Neural crest cell (in vitro differentiated cells): ENCODE data around the gene DHX40. TPM values are rescaled to one million over a fixed set of nuclear protein-coding genes. Genes with fewer than 3 reads are reported as not detected.

Experiments used
- DNase-seq: peaks from one replicate; pipeline ENCODE4 v3.0.0; 2021; ENCODE audit warnings: low read depth, mixed read lengths, low spot score
- H3K27ac Mint-ChIP-seq: one replicate; pipeline ENCODE4 v1.8.0; 2021; ENCODE audit warnings: mild to moderate bottlenecking, mixed read lengths; ENCODE audit not compliant: unreplicated experiment
- H3K27me3 Mint-ChIP-seq: 2 replicates; pipeline ENCODE4 v1.8.0; 2021; ENCODE audit warnings: low read depth, mild to moderate bottlenecking, mixed read lengths
- H3K36me3 Mint-ChIP-seq: 2 replicates; pipeline ENCODE4 v1.8.0; 2021; ENCODE audit warnings: low read depth, mild to moderate bottlenecking, mixed read lengths
- H3K4me1 Mint-ChIP-seq: 2 replicates; pipeline ENCODE4 v1.8.0; 2021; ENCODE audit warnings: mixed read lengths
- H3K4me3 Mint-ChIP-seq: one replicate; pipeline ENCODE4 v1.8.0; 2021; ENCODE audit warnings: mild to moderate bottlenecking, mixed read lengths
- H3K9me3 Mint-ChIP-seq: 2 replicates; pipeline ENCODE4 v1.8.0; 2021; ENCODE audit warnings: mixed read lengths
- CTCF ChIP-seq: fragments of 200-600 bp; sonication (generic); conservative IDR thresholded peaks from 2 replicates; pipeline ENCODE4 v1.5.0; 2021; ENCODE audit warnings: antibody characterized with exemption, mild to moderate bottlenecking
- total RNA-seq: library from RNA; stranded (reverse); gene quantifications from 2 replicates; pipeline ENCODE4 v1.2.1, GENCODE V29; 2021

DHX40 gene
- total RNA-seq, 1 donor from 2014 or later, result 54.0 TPM

- Mint-ChIP-seq H3K36me3 (no peaks in the 10 kb centered on the region), H3K4me3 (no peak overlapping the region), H3K4me1 (peaks cover 17% of the 10 kb centered on the region), H3K9me3 (no peaks in the 10 kb centered on the region), H3K27me3 (no peaks in the 10 kb centered on the region), H3K27ac (peak overlapping the region; percentile 38)
- DNase-seq, result no peak
- TF ChIP-seq CTCF, result no peak
These were observed 73.1 kb downstream of the DHX40 start for GRCh38 chr17:59638553-59638952.

- Mint-ChIP-seq H3K9me3 (no peaks in the 10 kb centered on the region), H3K4me3 (no peak overlapping the region), H3K27me3 (no peaks in the 10 kb centered on the region), H3K36me3 (no peaks in the 10 kb centered on the region), H3K4me1 (peaks cover 11% of the 10 kb centered on the region), H3K27ac (no peak overlapping the region)
- no peak for DNase-seq
- TF ChIP-seq CTCF, result no peak
These were observed 76.5 kb downstream of the DHX40 start for GRCh38 chr17:59641799-59642484.

- Mint-ChIP-seq H3K9me3 (no peaks in the 10 kb centered on the region), H3K4me1 (peaks cover 11% of the 10 kb centered on the region), H3K4me3 (no peak overlapping the region), H3K27me3 (no peaks in the 10 kb centered on the region), H3K27ac (no peak overlapping the region), H3K36me3 (no peaks in the 10 kb centered on the region)
- no peak for TF ChIP-seq CTCF
- DNase-seq, result no peak
These were observed 77.2 kb downstream of the DHX40 start for GRCh38 chr17:59642565-59642964.

DNA sequence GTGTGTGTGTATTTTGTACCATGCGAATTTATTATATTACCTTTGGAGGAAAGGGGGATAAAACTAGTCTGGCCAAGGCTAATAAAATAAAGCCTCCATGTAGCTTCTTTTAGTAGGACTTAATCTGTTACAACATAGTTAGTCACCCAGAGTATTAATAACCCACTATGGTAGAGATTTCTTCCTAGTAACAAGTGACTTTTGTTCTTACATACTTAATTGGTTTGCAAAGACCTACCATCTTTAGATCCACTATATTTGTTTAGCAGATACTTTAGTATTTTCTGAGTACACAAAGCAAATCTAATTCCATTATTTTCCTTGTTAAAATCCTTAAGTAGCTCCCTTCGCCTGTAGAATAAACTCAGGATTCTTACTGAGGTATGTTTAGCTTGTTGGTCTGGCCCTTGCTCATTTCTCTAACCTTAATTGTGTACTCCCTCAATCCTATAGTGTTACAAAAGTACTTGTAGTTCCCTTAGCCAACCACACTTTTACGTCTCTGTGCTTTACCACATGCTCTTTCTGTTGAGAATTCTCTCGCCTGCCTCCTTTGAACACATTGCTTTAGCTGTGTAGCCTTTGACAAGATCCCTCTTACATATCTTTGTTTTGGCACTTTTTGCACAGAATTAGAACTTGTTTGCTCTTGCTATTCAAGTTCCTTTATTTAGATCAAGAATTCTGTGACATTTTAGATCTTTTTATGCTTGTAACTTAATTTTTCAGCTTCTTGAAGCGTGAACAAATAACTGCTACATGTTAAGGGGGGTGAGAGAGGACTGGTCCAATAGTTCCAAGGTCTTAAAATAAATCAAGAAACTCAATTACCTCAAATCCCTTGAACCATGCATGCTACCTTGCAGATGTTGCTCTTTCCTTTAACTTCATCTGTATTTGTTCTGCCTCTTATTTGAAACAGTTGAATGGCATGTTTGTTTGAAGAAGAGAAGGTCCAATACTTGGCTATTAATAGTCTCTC, 78.0 kb downstream of the DHX40 start:
- Mint-ChIP-seq H3K27me3 (no peaks in the 10 kb centered on the region), H3K36me3 (no peaks in the 10 kb centered on the region), H3K4me1 (peaks cover 7% of the 10 kb centered on the region), H3K9me3 (no peaks in the 10 kb centered on the region), H3K27ac (no peak overlapping the region), H3K4me3 (no peak overlapping the region)
- DNase-seq, result no peak
- no peak for TF ChIP-seq CTCF

- H3K36me3 Mint-ChIP-seq, result peaks cover 25% of the 10 kb centered on the region
- peaks cover 4% of the 10 kb centered on the region for H3K4me1 Mint-ChIP-seq
- no peak for TF ChIP-seq CTCF
- no peak for DNase-seq
- H3K9me3 Mint-ChIP-seq, result peaks cover 6% of the 10 kb centered on the region
- H3K27me3 Mint-ChIP-seq, result no peaks in the 10 kb centered on the region
- H3K4me3 Mint-ChIP-seq, result no peak overlapping the region
- H3K27ac Mint-ChIP-seq, result no peak overlapping the region
These were observed 81.9 kb downstream of the DHX40 start for GRCh38 chr17:59647288-59647687.
